ENCODE results near the gene NID2. TPM values are rescaled to one million over a fixed set of nuclear protein-coding genes. Genes with fewer than 3 reads are reported as not detected.

Gene NID2
- total RNA-seq, 1 donor from 2014 or later: 65.0 TPM

DNA sequence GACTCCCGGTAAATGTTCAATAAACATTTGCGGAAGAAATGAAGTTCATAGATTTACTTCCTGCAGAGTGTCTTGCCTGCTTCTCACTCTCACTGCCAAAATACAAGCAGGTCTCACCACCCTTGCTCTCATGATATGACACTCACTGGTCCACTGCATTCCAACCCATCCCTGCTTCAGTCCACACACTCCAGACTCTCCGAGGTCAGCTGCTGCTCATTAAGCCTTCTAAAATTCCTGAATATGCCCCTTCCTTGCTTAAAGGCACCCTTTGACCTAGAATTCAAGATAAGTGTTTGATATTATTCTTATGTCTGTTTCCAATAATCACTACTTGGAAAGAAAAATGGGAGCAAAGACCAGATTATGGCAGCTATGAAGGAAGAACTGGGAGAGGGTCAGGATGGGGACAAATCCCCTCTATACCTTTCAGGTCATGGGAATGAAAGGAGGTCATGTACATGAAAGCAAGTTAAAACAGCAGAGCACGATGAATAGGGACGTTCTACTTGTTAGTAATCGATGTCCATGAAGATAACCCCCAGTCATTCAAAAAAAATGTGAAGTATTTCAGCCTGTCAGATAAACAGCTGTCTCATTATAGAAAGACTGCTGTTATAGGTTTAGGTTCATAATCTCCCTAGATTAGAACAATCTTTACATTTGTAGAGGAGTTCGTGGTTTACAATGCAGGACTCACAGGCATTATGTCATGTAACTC, 10.5 kb upstream of the NID2 start:
- DNase-seq (ENCODE audit: low read depth, low spot score): no peak

GRCh38 chr14:52078721-52079120, 9.9 kb upstream of the NID2 start:
- no peak for DNase-seq (ENCODE audit: low read depth, low spot score)

DNA sequence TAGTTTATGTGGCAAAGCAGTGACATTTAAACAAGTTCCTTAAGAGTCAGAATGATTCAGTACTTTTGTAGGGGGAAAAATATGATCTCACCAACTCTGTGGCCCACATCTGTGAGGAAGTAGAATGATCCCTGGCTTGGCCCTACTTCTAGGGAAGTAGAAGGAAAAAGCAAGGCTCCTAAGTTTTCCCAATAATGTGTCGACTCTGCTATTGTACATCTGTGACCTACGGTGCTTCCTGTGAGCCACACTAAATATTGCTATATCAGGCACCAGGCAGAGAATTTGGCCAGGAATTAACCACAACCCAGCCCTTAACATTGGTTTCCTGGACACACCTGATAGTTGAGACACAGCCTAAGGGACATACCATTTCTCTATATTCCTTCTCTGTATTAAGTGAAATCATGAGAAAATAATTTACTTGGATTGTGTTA, 9.3 kb upstream of the NID2 start:
- no peak for DNase-seq (ENCODE audit: low read depth, low spot score)

DNA sequence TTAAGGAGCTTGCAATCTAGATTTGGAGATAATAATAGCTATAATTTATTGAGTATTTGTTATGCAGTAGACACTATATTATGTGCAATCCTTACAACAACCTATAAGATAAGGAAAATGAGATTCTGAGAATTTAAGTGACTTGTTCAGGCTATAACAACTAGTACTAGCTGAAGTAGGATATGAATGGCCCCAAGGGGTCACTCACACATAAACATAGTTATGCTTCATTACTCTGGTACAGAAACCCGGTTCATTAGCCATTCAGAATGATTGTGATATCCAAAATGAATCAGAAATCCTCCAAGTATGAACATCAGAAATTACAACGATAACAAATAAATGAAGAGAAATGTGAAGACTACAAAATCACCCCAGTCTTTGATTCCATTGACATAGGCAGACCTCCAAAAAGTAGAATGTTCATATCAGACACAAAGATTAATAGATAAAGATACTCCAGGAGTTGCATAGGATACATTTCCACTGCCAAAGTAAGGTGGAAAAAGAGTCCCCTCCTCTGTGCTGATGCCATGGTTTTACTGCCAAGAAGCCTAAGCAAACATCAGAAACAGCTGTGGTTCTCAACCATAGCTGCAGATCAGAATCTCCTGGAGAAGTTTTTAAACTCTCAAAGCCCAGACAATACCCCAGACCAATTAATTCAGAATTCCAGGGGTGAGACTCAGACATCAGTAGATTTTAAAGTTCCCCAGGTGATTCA, 8.6 kb upstream of the NID2 start:
- no peak for DNase-seq (ENCODE audit: low read depth, low spot score)

- no peak for DNase-seq (ENCODE audit: low read depth, low spot score)
These were observed 7.5 kb upstream of the NID2 start for GRCh38 chr14:52076334-52076733.

- DNase-seq (ENCODE audit: low read depth, low spot score): no peak
These were observed 6.5 kb upstream of the NID2 start for GRCh38 chr14:52075371-52075770.

GRCh38 chr14:52073251-52073650, 4.4 kb upstream of the NID2 start:
- DNase-seq (ENCODE audit: low read depth, low spot score): no peak

DNA sequence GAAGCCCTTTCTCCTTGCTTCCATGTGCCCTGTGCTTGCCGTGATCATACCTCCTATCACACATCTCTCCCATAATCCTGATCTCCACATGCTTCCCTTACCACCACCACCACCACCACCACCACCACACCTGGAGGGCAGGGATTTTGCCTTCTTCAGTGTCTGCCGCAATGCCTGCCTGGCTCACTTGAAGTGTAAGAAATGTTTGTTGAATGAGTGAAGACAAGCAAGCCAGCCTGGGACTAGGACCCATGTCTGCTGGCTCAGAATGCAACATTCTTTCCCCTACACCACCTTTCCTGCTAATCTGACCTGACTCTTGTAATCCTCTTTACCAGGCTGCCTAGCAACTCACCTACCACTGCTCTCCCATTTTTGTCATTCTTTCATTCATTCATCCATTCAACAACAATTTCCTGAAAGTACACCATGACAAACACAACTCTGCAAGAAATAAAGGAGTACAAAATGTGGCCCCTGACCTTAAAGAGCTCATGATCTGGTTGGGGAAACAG, 3.5 kb upstream of the NID2 start:
- DNase-seq (ENCODE audit: low read depth, low spot score): no peak

DNA sequence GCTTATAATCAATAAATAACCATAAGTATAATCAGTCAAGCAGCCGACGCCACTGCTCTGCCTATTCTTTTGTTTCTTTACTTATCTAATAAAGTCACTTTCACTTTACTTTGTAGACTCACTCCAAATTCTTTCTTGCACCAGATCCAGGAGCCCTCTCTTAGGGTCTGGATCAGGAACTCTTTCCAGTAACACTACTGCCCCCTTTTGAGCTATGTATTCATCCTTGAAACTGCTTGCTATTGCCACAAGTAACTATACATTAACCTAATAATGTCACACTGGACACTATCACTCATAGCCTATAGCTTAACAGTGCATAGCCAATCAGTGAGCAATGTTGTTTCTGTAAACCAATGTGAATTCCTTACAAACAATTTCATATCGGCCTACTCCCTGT, 2.8 kb upstream of the NID2 start:
- no peak for DNase-seq (ENCODE audit: low read depth, low spot score)

GRCh38 chr14:52070051-52070431, 1.2 kb upstream of the NID2 start:
- DNase-seq (ENCODE audit: low read depth, low spot score): no peak

- DNase-seq (ENCODE audit: low read depth, low spot score): no peak
These were observed 620 bp upstream of the NID2 start for GRCh38 chr14:52069307-52070050.

- DNase-seq (ENCODE audit: low read depth, low spot score): no peak
These were observed 815 bp downstream of the NID2 start for GRCh38 chr14:52067873-52068614.

DNA sequence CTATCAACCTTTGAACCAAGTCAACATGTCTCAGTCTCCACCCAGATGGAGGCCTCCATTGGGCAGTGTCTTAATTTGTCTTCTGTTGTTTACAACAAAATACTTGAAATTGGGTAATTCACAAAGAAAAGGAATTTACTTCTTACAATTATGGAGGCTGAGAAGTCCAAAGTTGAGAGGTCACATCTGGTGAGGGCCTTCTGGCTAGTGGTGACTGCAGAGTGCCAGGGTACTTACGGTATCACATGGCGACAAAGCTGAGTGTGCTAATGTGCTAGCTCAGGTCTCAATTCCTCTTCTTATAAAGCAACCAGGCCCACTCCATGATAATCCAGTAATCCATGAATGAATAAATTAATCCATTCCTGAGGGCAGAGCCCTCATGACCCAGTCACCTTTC, 4.7 kb downstream of the NID2 start:
- no peak for DNase-seq (ENCODE audit: low read depth, low spot score)

DNA sequence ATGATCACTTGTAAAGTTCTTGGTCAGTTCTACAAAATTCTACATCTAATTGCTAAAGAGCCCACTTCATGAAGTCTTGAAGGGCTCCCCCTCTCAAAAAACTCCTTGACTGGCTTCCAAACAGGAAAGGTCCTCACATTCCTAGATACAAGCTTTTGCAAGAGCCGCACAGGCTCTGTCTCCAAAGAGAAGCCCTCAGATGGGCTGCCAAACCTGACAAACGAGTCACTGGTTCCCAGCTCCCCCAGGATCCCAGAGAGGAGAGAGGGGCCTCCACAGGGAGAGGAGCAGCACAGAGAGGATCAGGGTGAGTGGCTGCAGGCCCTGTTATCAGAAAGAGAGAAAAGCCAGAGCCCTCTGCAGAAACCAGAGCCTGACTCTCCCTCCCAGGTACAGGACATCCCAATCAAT, 5.8 kb downstream of the NID2 start:
- no peak for DNase-seq (ENCODE audit: low read depth, low spot score)

GRCh38 chr14:52061890-52062289, 7.0 kb downstream of the NID2 start:
- no peak for DNase-seq (ENCODE audit: low read depth, low spot score)

GRCh38 chr14:52061390-52061789, 7.5 kb downstream of the NID2 start:
- no peak for DNase-seq (ENCODE audit: low read depth, low spot score)

- DNase-seq (ENCODE audit: low read depth, low spot score): no peak
These were observed 8.8 kb downstream of the NID2 start for GRCh38 chr14:52060080-52060479.

- no peak for DNase-seq (ENCODE audit: low read depth, low spot score)
These were observed 9.2 kb downstream of the NID2 start for GRCh38 chr14:52059649-52060048.

GRCh38 chr14:52058341-52058740, 10.5 kb downstream of the NID2 start:
- no peak for DNase-seq (ENCODE audit: low read depth, low spot score)

- no peak for DNase-seq (ENCODE audit: low read depth, low spot score)
These were observed 13.7 kb downstream of the NID2 start for GRCh38 chr14:52055167-52055566.

GRCh38 chr14:52054678-52055077, 14.2 kb downstream of the NID2 start:
- DNase-seq (ENCODE audit: low read depth, low spot score): no peak
